Ectodermal cell (in vitro differentiated cells): ENCODE results near the gene NKX2-4.
"Not testable (repeated sequence)": the region's sequence is repeated elsewhere in the genome, so short reads cannot be mapped to it uniquely, and the experiment has no call there.

ENCODE experiments used
- H3K27ac ChIP-seq: 2 replicates; pipeline ENCODE4 v1.7.0; 2013; ENCODE audit warnings: mild to moderate bottlenecking, low read depth, low read length; ENCODE audit not compliant: insufficient read depth, poor library complexity, severe bottlenecking
- H3K27me3 ChIP-seq: 2 replicates; pipeline ENCODE4 v1.7.0; 2013; ENCODE audit warnings: mild to moderate bottlenecking, low read length; ENCODE audit not compliant: insufficient read depth, control insufficient read depth, poor library complexity, severe bottlenecking
- H3K36me3 ChIP-seq: one replicate; pipeline ENCODE4 v1.7.0; 2013; ENCODE audit warnings: low read length; ENCODE audit not compliant: control insufficient read depth, insufficient read depth
- H3K4me1 ChIP-seq: one replicate; pipeline ENCODE4 v1.7.0; 2013; ENCODE audit warnings: low read length; ENCODE audit not compliant: control insufficient read depth, insufficient read depth
- H3K4me3 ChIP-seq: 2 replicates; pipeline ENCODE4 v1.7.0; 2013; ENCODE audit warnings: low read depth, low read length, control low read depth; ENCODE audit not compliant: insufficient read depth
- H3K9me3 ChIP-seq: 2 replicates; pipeline ENCODE4 v1.7.0; 2013; ENCODE audit warnings: mild to moderate bottlenecking, low read length, moderate library complexity; ENCODE audit not compliant: control insufficient read depth
- WGBS, 2 experiments: methylation state at CpG; one replicate each; pipeline ENCODE4 v1.1.7; 2013; ENCODE audit warnings: missing lambda C conversion rate in 2 of 2; 5-methylcytosine and 5-hydroxymethylcytosine counted together

Gene NKX2-4

DNA sequence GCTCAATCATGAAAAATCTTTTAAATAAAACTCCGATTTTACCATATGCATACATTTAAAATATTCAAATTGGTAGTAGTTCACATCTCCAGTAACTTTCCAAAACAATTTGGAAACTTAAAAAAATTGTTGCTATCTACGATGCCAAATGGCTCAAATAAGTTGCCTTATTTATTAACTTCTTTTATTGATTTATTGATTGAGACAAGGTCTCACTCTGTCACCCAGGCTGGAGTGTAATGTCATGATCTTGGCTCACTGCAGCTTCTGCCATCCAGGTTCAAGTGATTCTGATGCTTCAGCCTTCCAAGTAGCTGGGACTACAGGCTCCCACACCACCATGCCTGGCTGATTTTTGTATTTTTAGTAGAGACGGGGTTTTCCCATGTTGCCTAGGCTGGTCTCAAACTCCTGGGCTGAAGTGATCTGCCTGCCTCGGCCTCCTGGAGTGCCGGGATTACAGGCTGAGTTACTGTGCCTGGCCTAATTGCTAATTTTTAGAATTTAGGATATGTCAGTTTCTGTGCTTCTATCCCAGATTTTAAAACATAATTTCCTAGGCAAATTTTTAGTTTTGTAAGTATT is 12.9 kb downstream of the NKX2-4 start:
- Histone ChIP-seq H3K4me3 (no peak overlapping the region), H3K9me3 (no peaks in the 10 kb centered on the region), H3K36me3 (no peaks in the 10 kb centered on the region), H3K27me3 (no peaks in the 10 kb centered on the region), H3K27ac (no peak overlapping the region), H3K4me1 (no peaks in the 10 kb centered on the region)
- 84 to 85% methylated on average over 4 to 5 of the region's 5 CpGs for WGBS, 2 experiments

DNA sequence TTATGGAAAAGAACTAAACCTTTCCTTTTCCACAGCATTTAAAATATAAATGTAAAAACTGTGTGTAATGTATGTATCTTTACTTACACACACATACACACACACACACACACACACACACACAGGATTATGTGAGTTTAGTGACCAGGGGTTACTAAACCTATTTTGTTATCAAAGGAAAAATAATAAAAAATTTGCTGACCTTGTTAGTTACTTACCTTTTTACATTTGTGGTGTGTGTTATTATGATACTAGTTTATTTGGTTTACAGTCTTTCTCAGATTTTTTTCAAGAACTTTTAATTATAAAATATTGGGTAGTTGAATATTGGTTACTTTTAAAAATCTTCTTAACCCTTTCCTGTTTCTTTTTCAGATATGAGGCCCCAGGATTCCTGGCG is 15.7 kb downstream of the NKX2-4 start:
- Histone ChIP-seq H3K4me3 (no peak overlapping the region), H3K36me3 (no peaks in the 10 kb centered on the region), H3K27ac (no peak overlapping the region), H3K27me3 (no peaks in the 10 kb centered on the region), H3K9me3 (no peaks in the 10 kb centered on the region), H3K4me1 (no peaks in the 10 kb centered on the region)
- WGBS, 2 experiments, result 100% methylated on average over 1 of the region's 1 CpG

DNA sequence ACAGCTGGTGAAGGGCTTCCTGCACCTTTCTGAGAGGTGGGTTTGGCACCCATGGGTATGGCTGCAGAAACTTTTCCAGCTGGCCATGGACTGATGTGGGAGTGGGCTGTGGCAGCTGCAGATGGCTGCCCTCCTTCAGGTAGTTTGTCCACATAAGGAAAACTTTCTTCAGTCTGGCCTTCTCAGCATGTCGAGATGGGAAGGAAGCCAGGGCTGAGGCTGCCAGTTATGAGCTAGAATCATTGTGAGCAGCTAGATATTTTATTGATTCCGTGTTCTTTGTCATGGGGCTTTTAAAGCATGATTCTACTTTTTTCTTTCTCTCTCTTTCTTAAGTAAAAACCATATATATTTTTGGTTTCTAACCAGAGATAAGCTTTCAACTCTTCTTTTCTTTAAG is 16.6 kb downstream of the NKX2-4 start:
- Histone ChIP-seq H3K36me3 (no peaks in the 10 kb centered on the region), H3K4me1 (no peaks in the 10 kb centered on the region), H3K27me3 (no peaks in the 10 kb centered on the region), H3K4me3 (no peak overlapping the region), H3K27ac (no peak overlapping the region), H3K9me3 (no peaks in the 10 kb centered on the region)
- WGBS, 2 experiments, result 87 to 96% methylated on average over 2 of the region's 2 CpGs

DNA sequence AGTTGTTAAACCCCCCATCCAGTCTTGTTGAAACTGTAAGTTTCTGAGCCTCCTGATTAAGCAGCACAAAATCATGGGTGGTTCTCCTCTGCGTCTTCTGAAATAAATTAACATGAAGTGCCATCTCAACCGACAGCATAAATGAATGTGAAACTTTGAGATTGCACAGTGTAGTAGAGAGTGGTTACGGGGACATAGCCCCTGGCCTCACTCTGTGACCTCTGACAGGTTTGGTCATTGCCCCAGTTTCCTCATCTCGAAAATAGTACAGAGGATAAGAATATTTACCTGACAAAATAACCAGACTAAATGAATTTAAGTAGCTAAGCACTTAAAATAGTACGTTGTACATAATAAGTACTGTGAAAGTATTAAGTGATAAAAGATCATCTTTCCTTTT is 19.1 kb downstream of the NKX2-4 start:
- H3K4me1 ChIP-seq, result no peaks in the 10 kb centered on the region
- 96% methylated on average over 3 to 4 of the region's 5 CpGs for WGBS, 2 experiments
- no peak overlapping the region for H3K4me3 ChIP-seq
- no peaks in the 10 kb centered on the region for H3K27me3 ChIP-seq
- H3K27ac ChIP-seq, result no peak overlapping the region
- H3K36me3 ChIP-seq, result no peaks in the 10 kb centered on the region
- H3K9me3 ChIP-seq, result no peaks in the 10 kb centered on the region

DNA sequence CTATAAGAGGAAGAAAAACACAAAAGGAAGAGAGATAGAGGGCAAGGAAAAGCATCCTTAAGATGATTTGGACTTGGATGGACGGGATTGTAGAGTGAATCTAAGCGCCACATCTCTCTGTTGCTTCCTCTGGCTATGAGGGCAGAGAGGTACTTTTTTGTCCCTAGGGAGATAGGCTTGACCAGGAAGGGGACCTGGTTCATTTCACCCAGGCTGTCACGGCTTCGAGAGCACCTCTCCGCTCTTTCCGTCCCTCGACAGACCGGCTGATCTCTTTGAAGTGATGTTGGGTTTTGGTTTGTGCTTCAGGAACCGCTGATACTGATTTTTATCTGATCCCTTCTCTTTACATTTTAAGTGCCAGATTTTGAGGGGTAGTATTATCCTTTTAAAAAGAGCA is 19.6 kb downstream of the NKX2-4 start:
- no peaks in the 10 kb centered on the region for H3K9me3 ChIP-seq
- no peaks in the 10 kb centered on the region for H3K4me1 ChIP-seq
- 89 to 97% methylated on average over 9 of the region's 9 CpGs for WGBS, 2 experiments
- H3K27ac ChIP-seq, result no peak overlapping the region
- no peak overlapping the region for H3K4me3 ChIP-seq
- no peaks in the 10 kb centered on the region for H3K27me3 ChIP-seq
- H3K36me3 ChIP-seq, result no peaks in the 10 kb centered on the region

DNA sequence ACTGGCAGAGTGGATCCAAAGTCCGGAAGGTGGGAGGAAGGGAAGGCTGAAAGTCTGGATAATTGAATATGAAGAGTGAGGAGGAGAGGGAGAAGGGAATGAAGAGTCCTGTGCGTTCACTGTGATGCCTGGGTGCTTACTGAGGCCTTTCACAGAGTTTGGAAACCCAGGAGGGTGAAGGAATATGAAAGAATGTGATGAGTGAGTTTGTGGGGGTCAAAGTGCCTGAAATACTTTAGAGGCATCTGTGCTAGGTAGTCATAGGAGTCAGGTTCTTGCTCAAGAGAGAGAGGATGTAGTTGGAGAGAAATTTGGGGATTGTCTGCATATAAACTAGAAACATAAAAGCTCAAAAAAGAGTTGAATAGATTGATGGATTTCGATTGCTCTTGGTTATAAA is 20.7 kb downstream of the NKX2-4 start:
- no peaks in the 10 kb centered on the region for H3K36me3 ChIP-seq

DNA sequence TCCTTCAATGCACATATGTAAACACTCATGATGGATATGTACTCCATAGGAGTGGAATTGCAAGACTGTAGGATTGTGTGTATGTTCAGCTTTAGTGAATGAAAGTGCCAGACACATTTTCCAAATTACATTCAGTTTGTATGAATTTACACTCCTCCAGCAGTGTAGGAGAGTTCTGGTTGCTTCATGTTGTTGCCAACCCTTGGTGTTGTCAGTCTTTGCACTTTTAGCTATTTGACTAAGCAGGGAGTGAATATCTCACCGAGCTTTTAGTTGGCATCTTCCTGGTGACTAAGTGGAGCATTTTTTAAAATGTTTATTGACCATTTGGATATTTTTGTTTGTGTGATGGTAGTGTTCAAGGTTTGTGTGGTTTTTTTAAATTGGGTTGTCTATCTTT is 23.9 kb downstream of the NKX2-4 start:
- Histone ChIP-seq H3K27me3 (no peaks in the 10 kb centered on the region), H3K4me3 (no peak overlapping the region), H3K4me1 (no peaks in the 10 kb centered on the region), H3K9me3 (no peaks in the 10 kb centered on the region), H3K36me3 (peaks cover 2% of the 10 kb centered on the region), H3K27ac (no peak overlapping the region)
- WGBS, 2 experiments, result 92 to 100% methylated on average over 1 of the region's 1 CpG

More for the DNA sequence above, 20.7 kb downstream of the NKX2-4 start:
- Histone ChIP-seq H3K4me3 (no peak overlapping the region), H3K4me1 (no peaks in the 10 kb centered on the region), H3K27me3 (no peaks in the 10 kb centered on the region), H3K27ac (no peak overlapping the region), H3K9me3 (no peaks in the 10 kb centered on the region)
- WGBS, 2 experiments, result 91 to 93% methylated on average over 3 of the region's 3 CpGs

DNA sequence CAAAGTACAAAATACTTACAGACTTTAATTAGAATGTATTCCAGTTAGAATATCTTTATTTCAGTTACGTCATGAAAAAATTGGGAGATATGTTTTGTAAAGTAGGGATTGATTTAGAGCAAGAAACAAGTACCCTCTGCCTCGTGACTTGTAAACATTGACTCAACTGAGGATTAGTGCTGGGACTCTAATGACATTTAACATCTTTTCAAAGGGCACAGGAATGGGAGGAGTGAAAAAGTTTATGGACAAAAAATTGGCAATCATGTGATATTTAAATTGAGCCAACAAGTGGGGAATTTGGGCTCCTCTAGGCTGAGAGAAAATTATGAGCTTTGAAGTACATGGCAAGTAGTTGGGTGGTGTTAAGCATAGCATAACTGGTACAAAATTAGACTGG is 25.3 kb downstream of the NKX2-4 start:
- H3K27me3 ChIP-seq, result no peaks in the 10 kb centered on the region
- no peak overlapping the region for H3K27ac ChIP-seq
- H3K4me1 ChIP-seq, result no peaks in the 10 kb centered on the region
- no peaks in the 10 kb centered on the region for H3K9me3 ChIP-seq
- H3K36me3 ChIP-seq, result peaks cover 5% of the 10 kb centered on the region
- 90 to 97% methylated on average over 2 of the region's 2 CpGs for WGBS, 2 experiments
- H3K4me3 ChIP-seq, result no peak overlapping the region

DNA sequence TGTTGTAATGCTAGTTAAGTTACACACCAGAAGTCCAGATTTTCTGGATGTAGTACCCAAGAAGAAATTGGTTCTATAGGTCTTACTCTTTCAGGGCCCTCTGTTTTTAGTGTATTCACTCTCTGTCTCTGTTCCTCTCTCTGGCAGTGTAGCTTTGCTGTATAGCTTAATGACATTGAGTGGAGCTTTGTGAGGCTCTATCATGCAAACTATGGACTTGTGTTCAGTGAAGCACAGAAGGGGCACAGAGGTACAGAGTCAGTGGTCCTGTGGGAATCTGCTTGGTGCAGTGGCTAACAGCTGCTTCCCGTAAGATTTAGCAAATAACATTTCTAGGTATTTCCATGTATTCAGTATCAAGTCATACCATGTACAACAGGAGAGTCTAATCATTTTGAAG is 26.1 kb downstream of the NKX2-4 start:
- Histone ChIP-seq H3K27me3 (no peaks in the 10 kb centered on the region), H3K36me3 (peaks cover 5% of the 10 kb centered on the region), H3K9me3 (no peaks in the 10 kb centered on the region), H3K4me1 (no peaks in the 10 kb centered on the region), H3K4me3 (no peak overlapping the region), H3K27ac (no peak overlapping the region)
- 80 to 100% methylated on average over 1 of the region's 1 CpG for WGBS, 2 experiments

DNA sequence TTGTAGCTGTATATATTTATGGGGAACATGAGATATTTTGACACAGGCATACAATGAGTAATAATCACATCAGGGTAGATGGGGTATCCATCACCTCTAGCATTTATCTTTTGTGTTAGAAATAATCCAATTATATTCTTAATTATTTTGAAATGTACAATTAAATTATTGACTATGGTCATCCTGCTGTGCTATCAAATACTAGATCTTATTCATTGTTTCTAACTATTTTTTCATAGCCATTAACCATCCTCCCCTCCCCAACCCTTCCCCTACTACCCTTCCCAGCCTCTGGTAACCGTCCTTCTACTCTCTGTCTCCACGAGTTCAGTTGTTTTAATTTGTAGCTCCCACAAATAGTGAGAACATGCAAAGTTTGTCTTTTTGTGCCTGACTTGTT is 28.5 kb downstream of the NKX2-4 start:
- no peaks in the 10 kb centered on the region for H3K4me1 ChIP-seq
- no peak overlapping the region for H3K27ac ChIP-seq
- 47 to 50% methylated on average over 2 of the region's 2 CpGs for WGBS, 2 experiments
- peaks cover 8% of the 10 kb centered on the region for H3K36me3 ChIP-seq
- no peaks in the 10 kb centered on the region for H3K27me3 ChIP-seq
- H3K4me3 ChIP-seq, result no peak overlapping the region
- no peaks in the 10 kb centered on the region for H3K9me3 ChIP-seq

DNA sequence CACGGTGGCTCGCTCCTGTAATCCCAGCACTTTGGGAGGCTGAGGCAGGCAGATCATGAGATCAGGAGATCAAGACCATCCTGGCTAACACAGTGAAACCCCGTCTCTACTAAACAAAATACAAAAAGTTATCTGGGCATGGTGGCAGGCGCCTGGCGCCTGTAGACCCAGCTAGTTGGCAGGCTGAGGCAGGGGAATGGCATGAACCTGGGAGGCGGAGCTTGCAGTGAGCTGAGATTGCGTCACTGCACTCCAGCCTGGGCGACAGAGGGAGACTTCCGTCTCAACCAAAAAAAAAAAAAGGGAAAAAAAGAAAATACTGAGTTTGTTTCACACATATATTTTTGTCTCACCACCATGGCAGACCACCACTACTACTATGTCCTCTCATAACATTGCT is 31.1 kb downstream of the NKX2-4 start:
- H3K27me3 ChIP-seq, H3K4me3 ChIP-seq, H3K27ac ChIP-seq, H3K9me3 ChIP-seq, H3K4me1 ChIP-seq: not testable (repeated sequence)
- 90 to 91% methylated on average over 9 of the region's 9 CpGs for WGBS, 2 experiments
- peaks cover 16% of the 10 kb centered on the region for H3K36me3 ChIP-seq
